Measurements from ENCODE around the gene ATP7A. TPM values are rescaled to one million over a fixed set of nuclear protein-coding genes. Genes with fewer than 3 reads are reported as not detected.

ATP7A gene
- total RNA-seq, 4 donors from 2014 or later = 7.3 to 13.9 (median 7.8) TPM

DNA sequence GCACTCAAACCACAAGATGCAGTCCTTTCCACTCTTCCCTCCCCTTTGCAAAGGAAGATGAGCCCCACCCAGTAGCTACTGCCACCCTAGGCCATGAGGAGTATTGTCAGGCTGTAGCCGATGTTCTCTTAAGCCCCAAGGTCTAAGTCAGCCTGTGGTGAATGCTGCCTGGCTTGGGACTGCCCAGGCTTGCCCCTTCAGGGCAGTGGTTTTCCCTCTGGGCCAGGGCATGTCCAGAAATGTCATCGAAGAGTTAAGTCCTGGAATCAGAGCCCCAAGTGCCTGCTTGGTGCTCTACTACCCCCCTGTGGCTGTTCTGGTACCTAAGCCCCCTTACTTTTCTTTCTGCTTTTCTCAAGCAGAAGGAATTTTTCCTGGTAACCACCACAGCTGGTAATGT, 181.8 kb downstream of the ATP7A start:
- TF ChIP-seq, protein P1, sequence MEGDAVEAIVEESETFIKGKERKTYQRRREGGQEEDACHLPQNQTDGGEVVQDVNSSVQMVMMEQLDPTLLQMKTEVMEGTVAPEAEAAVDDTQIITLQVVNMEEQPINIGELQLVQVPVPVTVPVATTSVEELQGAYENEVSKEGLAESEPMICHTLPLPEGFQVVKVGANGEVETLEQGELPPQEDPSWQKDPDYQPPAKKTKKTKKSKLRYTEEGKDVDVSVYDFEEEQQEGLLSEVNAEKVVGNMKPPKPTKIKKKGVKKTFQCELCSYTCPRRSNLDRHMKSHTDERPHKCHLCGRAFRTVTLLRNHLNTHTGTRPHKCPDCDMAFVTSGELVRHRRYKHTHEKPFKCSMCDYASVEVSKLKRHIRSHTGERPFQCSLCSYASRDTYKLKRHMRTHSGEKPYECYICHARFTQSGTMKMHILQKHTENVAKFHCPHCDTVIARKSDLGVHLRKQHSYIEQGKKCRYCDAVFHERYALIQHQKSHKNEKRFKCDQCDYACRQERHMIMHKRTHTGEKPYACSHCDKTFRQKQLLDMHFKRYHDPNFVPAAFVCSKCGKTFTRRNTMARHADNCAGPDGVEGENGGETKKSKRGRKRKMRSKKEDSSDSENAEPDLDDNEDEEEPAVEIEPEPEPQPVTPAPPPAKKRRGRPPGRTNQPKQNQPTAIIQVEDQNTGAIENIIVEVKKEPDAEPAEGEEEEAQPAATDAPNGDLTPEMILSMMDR (IDR thresholded peaks at IDR 0.05) = no peak
- ATAC-seq (ENCODE audit: low FRiP score) = no peak

GRCh38 chrX:78098108-78098507, 187.6 kb downstream of the ATP7A start:
- no peak for ATAC-seq (ENCODE audit: low FRiP score)
- TF ChIP-seq, protein P1 (IDR thresholded peaks at IDR 0.05) = no peak
- DNase-seq (ENCODE audit: low spot score) = no peak

More for the DNA sequence above, 181.8 kb downstream of the ATP7A start:
- DNase-seq (ENCODE audit: low spot score) = no peak

Small RNA genes within 50 kb of the gene (small RNA-seq; reads per million reads assigned to genes)
- gene RN7SL460P = not detected

Other genes starting within 250 kb of the ATP7A start
- 10 to 100 TPM; 62.6 to 93.6 (median 70.7) TPM for gene ATRX, start 124.5 kb upstream of the ATP7A start, total RNA-seq
- gene MAGT1, start 15.3 kb upstream of the ATP7A start, total RNA-seq = 10 to 100 TPM; 39.7 to 60.1 (median 43.4) TPM
- 100 to 1,000 TPM; 253 to 427 (median 338) TPM for gene COX7B, start 11.2 kb upstream of the ATP7A start, total RNA-seq
- not detected for gene PGAM4, start 58.9 kb downstream of the ATP7A start, total RNA-seq
- 100 to 1,000 TPM; 174 to 270 (median 207) TPM for gene PGK1, start 193.6 kb downstream of the ATP7A start, total RNA-seq
- gene TAF9B, start 229.0 kb downstream of the ATP7A start, total RNA-seq = 10 to 100 TPM; 15.7 to 35.0 (median 25.1) TPM